Panc1 (cell line): ENCODE results near the gene CEP170B. TPM values are rescaled to one million over a fixed set of nuclear protein-coding genes. Genes with fewer than 3 reads are reported as not detected.

Experiments used
- ATAC-seq: fragments of 200-7000 bp; cut with Tn5 transposase; 2 replicates; pipeline ENCODE4 v1.9.1; 2020; ENCODE audit warnings: mild to moderate bottlenecking, moderate library complexity
- BruUV-seq: library from RNA; stranded (reverse); fragments of 400-500 nt; replicated peaks from 2 replicates; lab custom pipeline; 2021; lab: Mats Ljungman, UMichigan
- CTCF ChIA-PET: fragments of 300-600 bp; sonication (Branson Sonifier 250); formaldehyde crosslinking; loops from one replicate; lab custom pipeline; 2022; ENCODE audit warnings: antibody characterized with exemption; lab: Charles Lee
- POLR2A ChIA-PET: fragments of 300-600 bp; sonication (Branson Sonifier 250); formaldehyde crosslinking; loops from one replicate; lab custom pipeline; 2022; ENCODE audit warnings: antibody characterized with exemption; lab: Charles Lee
- DNase-seq: peaks from one replicate; pipeline ENCODE4 v3.0.0-alpha.2; 2010; ENCODE audit warnings: low read depth, low spot score
- H3K27ac ChIP-seq: 2 replicates; pipeline ENCODE4 v1.5.1; 2011; ENCODE audit warnings: mild to moderate bottlenecking, low read length, inconsistent platforms
- H3K27me3 ChIP-seq: fragments of 200-500 bp; sonication (Bioruptor generic); 2 replicates; pipeline ENCODE4 v1.6.0; 2014; ENCODE audit warnings: low read length, inconsistent platforms; ENCODE audit not compliant: control insufficient read depth, insufficient read depth
- H3K36me3 ChIP-seq: fragments of 200-500 bp; sonication (Bioruptor generic); 2 replicates; pipeline ENCODE4 v1.5.1; 2014; ENCODE audit warnings: inconsistent platforms, mild to moderate bottlenecking, low read length, moderate library complexity; ENCODE audit not compliant: control insufficient read depth, insufficient read depth
- H3K4me1 ChIP-seq: 2 replicates; pipeline ENCODE4 v1.5.1; 2011; ENCODE audit warnings: inconsistent platforms, mild to moderate bottlenecking, low read length, moderate library complexity; ENCODE audit not compliant: control insufficient read depth, insufficient read depth
- H3K4me3 ChIP-seq, 2 experiments: 2 replicates each; pipeline ENCODE4 v1.5.1; 2011 to 2012; ENCODE audit warnings: low read depth in 2 of 2, low read length in 2 of 2, mild to moderate bottlenecking in 2 of 2, inconsistent platforms in 1 of 2, moderate library complexity in 1 of 2
- H3K9me3 ChIP-seq: fragments of 200-500 bp; sonication (Bioruptor generic); 2 replicates; pipeline ENCODE4 v1.5.1; 2014; ENCODE audit warnings: low read depth, mild to moderate bottlenecking, inconsistent platforms, low read length, moderate library complexity; ENCODE audit not compliant: control insufficient read depth, insufficient read depth
- CTCF ChIP-seq: fragments of 450-650 bp; IDR thresholded peaks from 2 replicates; pipeline ENCODE4 v1.5.1; 2017; ENCODE audit warnings: mild to moderate bottlenecking
- POLR2AphosphoS5 ChIP-seq: IDR thresholded peaks from 2 replicates; pipeline ENCODE4 v1.6.1; 2012; ENCODE audit warnings: mild to moderate bottlenecking, low read depth, low read length, moderate library complexity
- REST ChIP-seq, 2 experiments: IDR thresholded peaks; 2 replicates each; pipeline ENCODE4 v1.6.1; 2011 to 2012; ENCODE audit warnings: low read depth in 2 of 2, control low read depth in 1 of 2, low read length in 1 of 2, mild to moderate bottlenecking in 1 of 2, moderate library complexity in 1 of 2; ENCODE audit not compliant: insufficient read depth in 1 of 2
- SIN3A ChIP-seq: IDR thresholded peaks from 2 replicates; pipeline ENCODE4 v1.6.1; 2012; ENCODE audit warnings: low read depth, mild to moderate bottlenecking, low read length, moderate library complexity, borderline replicate concordance; ENCODE audit not compliant: insufficient read depth
- TCF7L2 ChIP-seq: IDR thresholded peaks from 2 replicates; pipeline ENCODE4 v1.6.1; 2011; ENCODE audit warnings: mild to moderate bottlenecking, low read depth, low read length, inconsistent platforms
- in situ Hi-C: cut with HindIII; loops from 2 replicates; pipeline ENCODE4 v1.10.0; 2016; ENCODE audit warnings: low sequenced_read_pairs, low pct_unique_long_range_greater_than_20kb
- intact Hi-C: fragments of 100-400 bp; cut with micrococcal nuclease; formaldehyde crosslinking; loops from one replicate; pipeline ENCODE4 v1.10.0; 2022; ENCODE audit not compliant: unreplicated experiment
- total RNA-seq: library from RNA; stranded (reverse); gene quantifications from one replicate; pipeline ENCODE4 v1.2.1, GENCODE V29; 2021; ENCODE audit not compliant: unreplicated experiment

CEP170B gene
- total RNA-seq, 1 experiment from 2014 or later, result 17.8 TPM

- no peak for ATAC-seq
- no peak overlapping the region for H3K27ac ChIP-seq
- in situ Hi-C loops, result no loop called here
- POLR2A ChIA-PET, result no interaction called here
- BruUV-seq, result no TSS peak
- no peak overlapping the region for H3K4me3 ChIP-seq
- CTCF ChIA-PET, result no interaction called here
- no peaks in the 10 kb centered on the region for H3K36me3 ChIP-seq
- no peaks in the 10 kb centered on the region for H3K4me1 ChIP-seq
- H3K9me3 ChIP-seq, result no peaks in the 10 kb centered on the region; the same call in 1 of the 2 replicates
- TF ChIP-seq SIN3A (no peak), CTCF (no peak), POLR2AphosphoS5 (no peak), REST (IDR thresholded peaks at IDR 0.05; ENCODE audit: insufficient read depth in 1 of 2, low read depth in 2 of 2, low read length in 1 of 2) (no peak), TCF7L2 (no peak)
- intact Hi-C loops, result no loop called here
- no peak for DNase-seq
- no peaks in the 10 kb centered on the region for H3K27me3 ChIP-seq
Measured at GRCh38 chr14:104913435-104913834, 48.4 kb downstream of the CEP170B start.

GRCh38 chr14:104917116-104917515, 52.0 kb downstream of the CEP170B start:
- no TSS peak for BruUV-seq
- Histone ChIP-seq H3K36me3 (no peaks in the 10 kb centered on the region), H3K4me1 (no peaks in the 10 kb centered on the region), H3K27ac (no peak overlapping the region), H3K27me3 (no peaks in the 10 kb centered on the region), H3K4me3 (no peak overlapping the region), H3K9me3 (no peaks in the 10 kb centered on the region; the same call in 1 of the 2 replicates)
- intact Hi-C loops, result no loop called here
- no peak for DNase-seq
- TF ChIP-seq CTCF (no peak), REST (IDR thresholded peaks at IDR 0.05; ENCODE audit: insufficient read depth in 1 of 2, low read depth in 2 of 2, low read length in 1 of 2) (no peak), POLR2AphosphoS5 (no peak), TCF7L2 (no peak), SIN3A (no peak)
- ATAC-seq, result no peak
- ChIA-PET POLR2A (no interaction called here), CTCF (no interaction called here)
- in situ Hi-C loops, result no loop called here
